ENCODE data around the gene MTF2. TPM values are rescaled to one million over a fixed set of nuclear protein-coding genes. Genes with fewer than 3 reads are reported as not detected.

The MTF2 gene
- total and polyA plus RNA-seq, 4 donors = 30.8 to 44.8 (median 37.7) TPM

DNA sequence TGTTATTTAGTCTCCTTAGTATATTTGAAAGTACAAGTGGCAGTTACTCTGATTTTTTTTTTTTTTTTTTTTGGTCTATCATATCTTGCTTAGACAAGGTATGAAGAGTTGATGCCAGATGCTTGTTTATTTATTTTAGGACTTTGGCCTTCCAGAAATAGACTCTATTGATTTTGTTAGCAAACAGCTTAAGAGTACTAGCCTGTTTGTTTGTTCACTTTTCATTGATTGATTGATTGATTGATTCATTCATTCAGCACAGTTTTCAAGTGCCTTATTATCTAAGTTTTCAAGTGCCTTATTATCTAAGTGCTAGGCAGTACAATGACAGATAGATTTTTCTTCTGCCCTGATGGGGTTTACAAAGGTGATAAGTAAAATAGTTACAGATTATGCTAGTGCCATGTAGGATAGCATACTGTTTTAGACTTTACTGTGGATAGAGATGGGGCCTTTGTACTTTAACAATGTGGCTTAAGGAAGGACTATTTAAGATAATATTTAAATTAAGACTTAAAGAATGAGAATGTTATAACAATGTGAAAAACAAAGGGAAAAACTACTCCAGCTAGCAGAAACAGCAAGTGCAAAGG is 50.5 kb downstream of the MTF2 start:
- Histone ChIP-seq H3K4me3 (ENCODE audit: low read depth, low read length) (no peak overlapping the region), H3K4me1 (ENCODE audit: control insufficient read depth, insufficient read depth, low read length) (no peaks in the 10 kb centered on the region), H3K27ac (ENCODE audit: low read depth, low read length) (no peak overlapping the region), H3K36me3 (ENCODE audit: control insufficient read depth, insufficient read depth, low read length) (peaks cover 6% of the 10 kb centered on the region), H3K9me3 (ENCODE audit: control insufficient read depth, insufficient read depth, low read length) (no peaks in the 10 kb centered on the region), H3K27me3 (ENCODE audit: control insufficient read depth, insufficient read depth, low read length) (no peaks in the 10 kb centered on the region)
- DNase-seq (ENCODE audit: low read depth in 4 of 6, low spot score in 6 of 6) = no peak

DNA sequence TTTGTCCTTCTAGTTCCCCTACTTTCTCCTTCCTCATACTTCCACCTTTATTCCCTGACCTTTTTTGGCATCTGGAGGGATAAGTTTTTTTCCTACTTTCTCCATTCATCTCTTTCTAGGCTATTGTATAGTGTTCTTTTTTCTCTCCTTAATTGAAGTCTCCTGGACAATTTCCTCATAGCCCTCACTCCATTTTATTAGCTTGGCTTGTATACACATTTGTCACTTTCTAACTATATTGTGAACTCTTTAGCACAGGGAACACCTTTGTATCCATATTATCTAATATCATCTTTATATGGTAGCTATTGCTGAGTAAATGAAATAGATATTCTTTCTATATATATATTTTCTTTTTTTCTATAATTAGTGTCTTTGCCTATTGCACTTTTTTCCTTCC is 53.6 kb downstream of the MTF2 start:
- H3K27me3 ChIP-seq (ENCODE audit: control insufficient read depth, insufficient read depth, low read length) = no peaks in the 10 kb centered on the region
- H3K4me1 ChIP-seq (ENCODE audit: control insufficient read depth, insufficient read depth, low read length) = no peaks in the 10 kb centered on the region
- H3K36me3 ChIP-seq (ENCODE audit: control insufficient read depth, insufficient read depth, low read length) = peaks cover 15% of the 10 kb centered on the region
- no peaks in the 10 kb centered on the region for H3K9me3 ChIP-seq (ENCODE audit: control insufficient read depth, insufficient read depth, low read length)
- H3K4me3 ChIP-seq (ENCODE audit: low read depth, low read length) = no peak overlapping the region
- no peak for DNase-seq (ENCODE audit: low read depth in 4 of 6, low spot score in 6 of 6)
- no peak overlapping the region for H3K27ac ChIP-seq (ENCODE audit: low read depth, low read length)

DNA sequence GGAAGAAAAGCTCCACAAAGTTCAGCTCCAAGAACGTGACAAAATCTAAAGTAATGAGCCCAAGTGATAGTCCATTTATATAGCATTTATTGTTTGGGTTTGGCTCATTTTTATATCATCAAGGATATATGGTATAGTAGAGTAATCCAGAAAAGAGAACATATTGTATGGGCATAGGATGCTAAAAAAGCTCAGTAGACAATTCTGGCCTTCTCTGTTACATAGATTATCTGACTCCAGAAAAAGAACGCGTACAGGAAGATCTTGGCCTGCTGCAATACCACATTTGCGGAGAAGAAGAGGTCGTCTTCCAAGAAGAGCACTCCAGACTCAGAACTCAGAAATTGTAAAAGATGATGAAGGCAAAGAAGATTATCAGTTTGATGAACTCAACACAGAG is 57.4 kb downstream of the MTF2 start:
- no peaks in the 10 kb centered on the region for H3K4me1 ChIP-seq (ENCODE audit: control insufficient read depth, insufficient read depth, low read length)
- H3K27me3 ChIP-seq (ENCODE audit: control insufficient read depth, insufficient read depth, low read length) = no peaks in the 10 kb centered on the region
- no peak overlapping the region for H3K27ac ChIP-seq (ENCODE audit: low read depth, low read length)
- DNase-seq (ENCODE audit: low read depth in 4 of 6, low spot score in 6 of 6) = no peak
- no peaks in the 10 kb centered on the region for H3K9me3 ChIP-seq (ENCODE audit: control insufficient read depth, insufficient read depth, low read length)
- peaks cover 16% of the 10 kb centered on the region for H3K36me3 ChIP-seq (ENCODE audit: control insufficient read depth, insufficient read depth, low read length)
- no peak overlapping the region for H3K4me3 ChIP-seq (ENCODE audit: low read depth, low read length)
- WGBS (ENCODE audit: insufficient coverage) = 100% methylated on average over 2 of the region's 5 CpGs

DNA sequence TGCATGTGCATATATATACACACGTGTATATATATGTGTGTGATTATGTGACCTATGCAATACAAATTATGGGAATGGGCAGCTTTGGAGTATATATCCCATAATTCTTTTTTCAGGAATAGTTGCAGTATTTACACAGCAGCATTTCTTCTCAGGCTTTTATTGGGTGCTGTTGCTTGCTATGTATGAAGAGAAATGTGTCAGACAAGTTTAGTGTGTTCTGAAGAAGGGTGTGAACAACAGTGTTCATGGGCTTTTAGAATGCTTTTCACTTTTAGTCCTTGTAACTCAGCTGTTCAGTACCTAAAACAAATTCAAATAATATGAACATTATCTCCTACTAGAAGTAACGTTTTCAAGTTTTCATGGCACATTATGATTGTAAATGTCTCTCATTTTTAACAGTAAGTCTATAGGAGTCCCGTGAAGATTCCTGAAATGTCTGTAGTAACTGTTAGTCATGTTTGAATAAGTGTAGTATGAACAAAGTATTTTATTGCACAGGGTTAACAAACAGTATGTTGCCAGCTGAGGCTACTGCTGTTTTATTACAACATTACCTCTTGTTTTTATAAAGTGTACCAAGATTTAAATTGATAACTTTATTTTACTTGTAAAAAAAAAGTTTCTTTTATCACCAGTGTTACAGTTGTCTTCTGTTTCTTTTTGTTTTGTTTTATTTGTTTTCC is 58.7 kb downstream of the MTF2 start:
- Histone ChIP-seq H3K4me1 (ENCODE audit: control insufficient read depth, insufficient read depth, low read length) (no peaks in the 10 kb centered on the region), H3K4me3 (ENCODE audit: low read depth, low read length) (no peak overlapping the region), H3K9me3 (ENCODE audit: control insufficient read depth, insufficient read depth, low read length) (no peaks in the 10 kb centered on the region), H3K27ac (ENCODE audit: low read depth, low read length) (no peak overlapping the region), H3K27me3 (ENCODE audit: control insufficient read depth, insufficient read depth, low read length) (no peaks in the 10 kb centered on the region), H3K36me3 (ENCODE audit: control insufficient read depth, insufficient read depth, low read length) (peaks cover 16% of the 10 kb centered on the region)
- no peak for DNase-seq (ENCODE audit: low read depth in 4 of 6, low spot score in 6 of 6)
- WGBS (ENCODE audit: insufficient coverage) = no CpG with 5 or more reads among the region's 3 CpGs

DNA sequence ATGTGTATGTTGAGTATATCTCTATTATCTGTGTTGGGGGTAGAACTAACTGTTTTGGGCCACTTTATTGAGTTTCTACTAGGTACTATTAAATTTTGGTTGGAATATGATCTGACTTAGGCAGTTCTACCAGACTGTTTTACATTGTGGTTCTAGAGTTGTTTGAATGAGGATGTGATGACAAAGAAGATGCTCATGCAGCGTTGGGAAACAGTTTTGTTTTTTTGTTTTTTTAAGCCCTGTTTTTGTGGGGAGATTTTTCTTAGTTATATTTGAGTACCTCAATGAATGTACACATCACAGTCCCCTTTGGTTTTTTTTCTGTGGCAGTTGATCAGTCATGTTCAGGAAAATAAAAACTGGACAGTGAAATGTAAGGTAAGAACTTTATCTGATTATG is 61.0 kb downstream of the MTF2 start:
- Histone ChIP-seq H3K27me3 (ENCODE audit: control insufficient read depth, insufficient read depth, low read length) (no peaks in the 10 kb centered on the region), H3K4me1 (ENCODE audit: control insufficient read depth, insufficient read depth, low read length) (no peaks in the 10 kb centered on the region), H3K27ac (ENCODE audit: low read depth, low read length) (no peak overlapping the region), H3K36me3 (ENCODE audit: control insufficient read depth, insufficient read depth, low read length) (peaks cover 7% of the 10 kb centered on the region), H3K9me3 (ENCODE audit: control insufficient read depth, insufficient read depth, low read length) (no peaks in the 10 kb centered on the region), H3K4me3 (ENCODE audit: low read depth, low read length) (no peak overlapping the region)
- 88% methylated on average over 1 of the region's 1 CpG for WGBS (ENCODE audit: insufficient coverage)
- no peak for DNase-seq (ENCODE audit: low read depth in 4 of 6, low spot score in 6 of 6)

DNA sequence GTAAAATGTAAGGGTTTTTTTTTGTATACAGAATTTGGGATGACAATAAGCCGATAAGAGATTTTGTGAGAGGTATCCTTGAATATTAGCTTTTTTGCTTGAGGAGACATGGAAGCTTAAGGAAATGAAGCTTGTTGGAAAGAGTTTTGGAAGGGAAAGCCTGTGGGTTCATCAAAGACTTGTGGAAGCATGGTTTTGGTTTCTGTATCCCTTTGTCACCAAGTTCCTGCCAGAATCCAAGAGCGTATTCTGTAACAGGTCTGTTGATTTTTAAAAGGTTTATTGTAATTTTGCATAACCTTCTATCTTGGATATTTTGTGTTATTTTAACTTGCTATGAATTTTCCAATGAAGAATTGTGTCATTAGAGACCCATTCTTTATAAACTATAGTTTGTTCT is 63.1 kb downstream of the MTF2 start:
- no peak for DNase-seq (ENCODE audit: low read depth in 4 of 6, low spot score in 6 of 6)
- Histone ChIP-seq H3K27me3 (ENCODE audit: control insufficient read depth, insufficient read depth, low read length) (no peaks in the 10 kb centered on the region), H3K4me3 (ENCODE audit: low read depth, low read length) (no peak overlapping the region), H3K4me1 (ENCODE audit: control insufficient read depth, insufficient read depth, low read length) (no peaks in the 10 kb centered on the region), H3K27ac (ENCODE audit: low read depth, low read length) (no peak overlapping the region), H3K9me3 (ENCODE audit: control insufficient read depth, insufficient read depth, low read length) (no peaks in the 10 kb centered on the region), H3K36me3 (ENCODE audit: control insufficient read depth, insufficient read depth, low read length) (peaks cover 4% of the 10 kb centered on the region)
- WGBS (ENCODE audit: insufficient coverage) = 100% methylated on average over 1 of the region's 2 CpGs

GRCh38 chr1:93143136-93143535 is 64.1 kb downstream of the MTF2 start:
- H3K27ac ChIP-seq (ENCODE audit: low read depth, low read length) = no peak overlapping the region
- H3K36me3 ChIP-seq (ENCODE audit: control insufficient read depth, insufficient read depth, low read length) = peaks cover 4% of the 10 kb centered on the region
- no peaks in the 10 kb centered on the region for H3K4me1 ChIP-seq (ENCODE audit: control insufficient read depth, insufficient read depth, low read length)
- H3K9me3 ChIP-seq (ENCODE audit: control insufficient read depth, insufficient read depth, low read length) = no peaks in the 10 kb centered on the region
- DNase-seq (ENCODE audit: low read depth in 4 of 6, low spot score in 6 of 6) = peak in 1 of 6 donors; percentile 26
- H3K4me3 ChIP-seq (ENCODE audit: low read depth, low read length) = no peak overlapping the region
- no CpG with 5 or more reads among the region's 1 CpG for WGBS (ENCODE audit: insufficient coverage)
- no peaks in the 10 kb centered on the region for H3K27me3 ChIP-seq (ENCODE audit: control insufficient read depth, insufficient read depth, low read length)

- no peak for DNase-seq (ENCODE audit: low read depth in 4 of 6, low spot score in 6 of 6)
- Histone ChIP-seq H3K27me3 (ENCODE audit: control insufficient read depth, insufficient read depth, low read length) (no peaks in the 10 kb centered on the region), H3K4me3 (ENCODE audit: low read depth, low read length) (no peak overlapping the region), H3K36me3 (ENCODE audit: control insufficient read depth, insufficient read depth, low read length) (peaks cover 4% of the 10 kb centered on the region), H3K9me3 (ENCODE audit: control insufficient read depth, insufficient read depth, low read length) (no peaks in the 10 kb centered on the region), H3K27ac (ENCODE audit: low read depth, low read length) (no peak overlapping the region), H3K4me1 (ENCODE audit: control insufficient read depth, insufficient read depth, low read length) (no peaks in the 10 kb centered on the region)
- no CpG with 5 or more reads among the region's 4 CpGs for WGBS (ENCODE audit: insufficient coverage)
These were observed 64.7 kb downstream of the MTF2 start for GRCh38 chr1:93143769-93144168.

GRCh38 chr1:93148001-93148400 is 68.9 kb downstream of the MTF2 start:
- no peak overlapping the region for H3K27ac ChIP-seq (ENCODE audit: low read depth, low read length)
- H3K36me3 ChIP-seq (ENCODE audit: control insufficient read depth, insufficient read depth, low read length) = no peaks in the 10 kb centered on the region
- peak in 1 of 6 donors; percentile 12 for DNase-seq (ENCODE audit: low read depth in 4 of 6, low spot score in 6 of 6)
- H3K4me3 ChIP-seq (ENCODE audit: low read depth, low read length) = no peak overlapping the region
- no peaks in the 10 kb centered on the region for H3K27me3 ChIP-seq (ENCODE audit: control insufficient read depth, insufficient read depth, low read length)
- H3K4me1 ChIP-seq (ENCODE audit: control insufficient read depth, insufficient read depth, low read length) = no peaks in the 10 kb centered on the region
- 69% methylated on average over 2 of the region's 7 CpGs for WGBS (ENCODE audit: insufficient coverage)
- no peaks in the 10 kb centered on the region for H3K9me3 ChIP-seq (ENCODE audit: control insufficient read depth, insufficient read depth, low read length)

- Histone ChIP-seq H3K27ac (ENCODE audit: low read depth, low read length) (no peak overlapping the region), H3K4me1 (ENCODE audit: control insufficient read depth, insufficient read depth, low read length) (no peaks in the 10 kb centered on the region), H3K9me3 (ENCODE audit: control insufficient read depth, insufficient read depth, low read length) (no peaks in the 10 kb centered on the region), H3K27me3 (ENCODE audit: control insufficient read depth, insufficient read depth, low read length) (no peaks in the 10 kb centered on the region), H3K36me3 (ENCODE audit: control insufficient read depth, insufficient read depth, low read length) (no peaks in the 10 kb centered on the region), H3K4me3 (ENCODE audit: low read depth, low read length) (no peak overlapping the region)
- DNase-seq (ENCODE audit: low read depth in 4 of 6, low spot score in 6 of 6) = no peak
- WGBS (ENCODE audit: insufficient coverage) = no CpG with 5 or more reads among the region's 1 CpG
These were observed 71.6 kb downstream of the MTF2 start for GRCh38 chr1:93150729-93151128.
